GM12873 (cell line): Measurements from ENCODE around the gene MALSU1.

Experiments used
- TF ChIP-seq, protein P1 (sequence below): IDR thresholded peaks from 2 replicates; pipeline ENCODE4 v1.5.1; 2012; ENCODE audit warnings: low read depth, mild to moderate bottlenecking, moderate library complexity, low read length, control low read depth; ENCODE audit not compliant: insufficient read depth; ENCODE audit errors: missing control alignments

Gene MALSU1

DNA sequence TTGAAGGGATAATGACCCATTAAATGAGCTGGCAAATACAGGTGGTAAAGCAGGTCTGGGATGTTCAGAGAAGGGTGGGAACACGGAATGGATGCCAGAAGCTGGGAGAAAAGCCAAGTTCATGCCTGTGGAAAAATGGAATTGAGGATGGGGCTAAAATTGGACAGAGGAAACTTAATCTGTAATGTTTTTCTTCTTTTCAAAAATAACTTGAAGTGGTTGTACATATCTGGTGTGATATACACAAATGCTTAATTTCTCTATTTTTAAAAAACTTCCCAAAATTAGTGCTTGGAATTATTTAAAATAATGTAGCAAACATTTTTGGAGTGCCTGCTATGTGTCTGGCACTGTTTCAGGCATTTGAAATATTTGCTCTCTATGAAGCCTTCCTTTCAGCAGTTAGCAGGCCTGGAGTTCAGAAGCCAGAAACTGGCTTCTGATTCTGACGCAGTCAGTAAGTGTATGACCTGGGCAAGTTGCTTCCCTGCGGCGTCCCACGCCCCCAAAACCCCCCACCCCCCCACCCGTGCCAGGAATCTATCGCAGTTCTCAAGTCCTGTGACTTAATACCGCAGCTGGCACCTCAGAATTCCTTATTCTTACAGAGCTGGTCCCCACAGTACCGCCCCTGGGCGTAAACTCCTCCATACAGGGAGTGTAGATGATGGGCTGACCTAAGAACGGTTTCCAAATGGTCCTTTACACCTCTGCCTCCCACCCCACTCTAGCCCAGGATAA, 828 bp upstream of the MALSU1 start:
- TF ChIP-seq, protein P1, sequence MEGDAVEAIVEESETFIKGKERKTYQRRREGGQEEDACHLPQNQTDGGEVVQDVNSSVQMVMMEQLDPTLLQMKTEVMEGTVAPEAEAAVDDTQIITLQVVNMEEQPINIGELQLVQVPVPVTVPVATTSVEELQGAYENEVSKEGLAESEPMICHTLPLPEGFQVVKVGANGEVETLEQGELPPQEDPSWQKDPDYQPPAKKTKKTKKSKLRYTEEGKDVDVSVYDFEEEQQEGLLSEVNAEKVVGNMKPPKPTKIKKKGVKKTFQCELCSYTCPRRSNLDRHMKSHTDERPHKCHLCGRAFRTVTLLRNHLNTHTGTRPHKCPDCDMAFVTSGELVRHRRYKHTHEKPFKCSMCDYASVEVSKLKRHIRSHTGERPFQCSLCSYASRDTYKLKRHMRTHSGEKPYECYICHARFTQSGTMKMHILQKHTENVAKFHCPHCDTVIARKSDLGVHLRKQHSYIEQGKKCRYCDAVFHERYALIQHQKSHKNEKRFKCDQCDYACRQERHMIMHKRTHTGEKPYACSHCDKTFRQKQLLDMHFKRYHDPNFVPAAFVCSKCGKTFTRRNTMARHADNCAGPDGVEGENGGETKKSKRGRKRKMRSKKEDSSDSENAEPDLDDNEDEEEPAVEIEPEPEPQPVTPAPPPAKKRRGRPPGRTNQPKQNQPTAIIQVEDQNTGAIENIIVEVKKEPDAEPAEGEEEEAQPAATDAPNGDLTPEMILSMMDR: no peak

DNA sequence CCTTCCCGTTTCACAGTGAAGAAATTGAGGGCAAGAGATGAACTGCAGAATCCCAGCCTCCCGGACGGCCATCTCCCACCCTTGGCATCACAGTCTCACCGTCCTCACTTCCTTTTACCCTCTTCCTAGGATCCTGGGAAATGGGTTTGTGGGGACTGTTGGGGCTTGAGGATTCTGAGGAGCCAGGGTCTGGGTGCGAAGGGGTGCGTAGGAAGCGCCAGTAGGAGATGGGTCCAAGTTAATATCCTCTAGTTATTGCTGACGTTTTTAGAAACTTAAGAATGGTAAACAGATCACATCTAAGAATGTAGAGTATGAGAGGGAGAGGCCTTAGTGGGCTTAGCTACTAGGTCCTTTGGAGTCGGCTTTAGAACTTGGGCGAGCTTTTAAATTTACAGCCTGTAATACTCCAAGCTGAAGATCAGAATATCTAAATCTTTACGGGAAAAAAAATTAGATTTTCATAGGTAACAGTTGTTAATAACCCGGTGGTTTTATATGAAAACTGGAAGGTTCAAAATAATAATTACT, 696 bp downstream of the MALSU1 start:
- TF ChIP-seq, protein P1: no peak

DNA sequence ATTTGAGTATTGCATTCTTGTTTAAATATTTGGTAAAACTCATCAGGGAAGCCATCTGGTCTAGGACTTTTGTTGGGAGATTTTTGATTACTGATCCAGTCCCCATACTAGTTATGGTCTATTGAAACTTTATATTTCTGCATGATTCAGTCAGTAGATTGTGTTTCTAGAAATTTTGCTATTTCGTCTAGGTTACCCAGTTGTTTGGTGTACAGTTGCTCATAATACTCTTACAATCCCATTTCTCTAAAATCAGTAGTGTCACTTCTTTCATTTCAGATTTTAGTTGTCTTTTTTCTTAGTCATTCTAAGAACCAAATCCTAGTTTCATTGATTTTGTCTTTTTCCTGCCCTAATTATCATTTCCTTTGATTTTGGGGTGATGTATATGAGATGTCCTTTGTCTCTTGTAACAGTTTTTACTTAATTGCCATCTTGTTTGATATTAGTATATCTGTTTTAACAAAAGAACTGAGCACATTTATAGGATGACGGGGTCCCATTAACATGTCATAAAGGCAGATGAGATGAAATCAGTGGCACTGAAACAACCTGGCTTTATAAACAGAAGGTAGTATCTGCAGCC, 7.9 kb downstream of the MALSU1 start:
- TF ChIP-seq, protein P1: no peak

DNA sequence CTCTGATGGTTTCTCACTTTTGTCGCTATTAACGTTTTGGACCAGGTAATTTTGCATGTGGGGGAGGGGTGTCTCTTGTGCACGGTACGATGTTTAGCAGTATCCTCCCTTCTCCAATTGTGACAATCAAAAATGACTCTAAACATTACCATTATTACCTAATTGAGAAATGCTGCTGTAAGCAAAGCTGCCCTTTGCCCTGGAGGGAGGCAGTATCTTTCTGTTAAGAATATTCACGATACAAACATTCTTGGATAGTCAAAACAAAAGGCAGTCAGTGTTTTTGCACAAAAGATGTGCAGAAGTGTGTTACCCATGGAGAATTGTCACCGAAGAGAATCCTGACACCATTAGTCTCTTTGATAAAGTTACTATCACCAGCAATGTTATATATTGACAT, 9.6 kb downstream of the MALSU1 start:
- TF ChIP-seq, protein P1: no peak

DNA sequence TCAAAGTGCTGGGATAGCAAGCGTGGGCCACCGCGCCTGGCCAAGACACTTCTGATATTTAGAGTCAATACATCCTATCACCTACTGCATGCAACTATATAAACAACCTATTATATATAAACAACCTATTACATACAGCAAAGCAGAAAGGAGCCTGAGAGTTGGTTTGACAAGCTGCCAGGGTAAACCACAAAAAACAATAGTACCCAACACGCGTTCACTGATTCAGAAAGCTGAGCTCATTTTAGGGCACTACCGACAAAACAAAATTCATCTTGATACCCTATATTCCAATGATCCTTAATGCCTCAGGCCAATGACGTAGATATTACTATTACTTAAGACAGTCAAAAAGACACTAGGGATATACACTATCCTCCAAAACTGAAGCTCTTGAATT, 16.2 kb downstream of the MALSU1 start:
- TF ChIP-seq, protein P1: no peak

DNA sequence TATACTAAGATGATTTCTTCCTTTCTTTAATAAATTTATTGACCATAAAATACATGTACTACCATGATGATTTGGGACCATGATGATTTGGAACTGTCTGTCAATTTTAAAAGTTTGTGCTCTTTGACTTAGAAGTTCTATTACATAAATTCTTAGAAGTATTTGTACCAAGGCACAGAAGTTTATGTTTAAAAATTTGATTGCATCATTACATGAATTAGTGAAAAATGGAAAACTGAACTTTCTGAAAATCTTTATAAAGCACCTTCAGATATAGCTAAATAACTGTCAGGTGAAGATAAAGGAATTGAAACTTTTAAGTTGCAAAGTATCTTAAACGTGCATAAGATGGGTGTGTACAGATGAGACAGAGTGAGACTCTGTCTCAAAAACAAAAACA, 32.0 kb downstream of the MALSU1 start:
- TF ChIP-seq, protein P1: no peak

DNA sequence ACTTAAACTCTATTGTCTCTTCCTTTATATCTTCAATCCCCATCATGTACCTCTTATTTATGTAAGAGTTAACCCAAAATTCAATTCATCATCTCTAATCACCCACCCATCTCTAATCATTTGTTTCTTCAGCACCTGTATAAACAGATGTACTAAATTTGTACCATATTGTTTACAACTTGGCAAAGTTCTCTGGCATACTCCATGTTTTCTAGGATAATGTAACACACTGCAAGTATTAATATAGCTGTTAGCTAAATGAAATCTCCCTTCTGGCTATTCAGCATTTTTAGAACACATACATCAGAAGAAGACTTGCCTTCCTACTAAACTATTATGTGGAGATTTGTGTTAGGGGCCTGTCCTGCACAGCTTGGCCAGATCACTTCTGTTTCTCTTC, 33.1 kb downstream of the MALSU1 start:
- TF ChIP-seq, protein P1: no peak
